ENCODE data around the gene ADAM19.

ADAM19 gene, protein sequence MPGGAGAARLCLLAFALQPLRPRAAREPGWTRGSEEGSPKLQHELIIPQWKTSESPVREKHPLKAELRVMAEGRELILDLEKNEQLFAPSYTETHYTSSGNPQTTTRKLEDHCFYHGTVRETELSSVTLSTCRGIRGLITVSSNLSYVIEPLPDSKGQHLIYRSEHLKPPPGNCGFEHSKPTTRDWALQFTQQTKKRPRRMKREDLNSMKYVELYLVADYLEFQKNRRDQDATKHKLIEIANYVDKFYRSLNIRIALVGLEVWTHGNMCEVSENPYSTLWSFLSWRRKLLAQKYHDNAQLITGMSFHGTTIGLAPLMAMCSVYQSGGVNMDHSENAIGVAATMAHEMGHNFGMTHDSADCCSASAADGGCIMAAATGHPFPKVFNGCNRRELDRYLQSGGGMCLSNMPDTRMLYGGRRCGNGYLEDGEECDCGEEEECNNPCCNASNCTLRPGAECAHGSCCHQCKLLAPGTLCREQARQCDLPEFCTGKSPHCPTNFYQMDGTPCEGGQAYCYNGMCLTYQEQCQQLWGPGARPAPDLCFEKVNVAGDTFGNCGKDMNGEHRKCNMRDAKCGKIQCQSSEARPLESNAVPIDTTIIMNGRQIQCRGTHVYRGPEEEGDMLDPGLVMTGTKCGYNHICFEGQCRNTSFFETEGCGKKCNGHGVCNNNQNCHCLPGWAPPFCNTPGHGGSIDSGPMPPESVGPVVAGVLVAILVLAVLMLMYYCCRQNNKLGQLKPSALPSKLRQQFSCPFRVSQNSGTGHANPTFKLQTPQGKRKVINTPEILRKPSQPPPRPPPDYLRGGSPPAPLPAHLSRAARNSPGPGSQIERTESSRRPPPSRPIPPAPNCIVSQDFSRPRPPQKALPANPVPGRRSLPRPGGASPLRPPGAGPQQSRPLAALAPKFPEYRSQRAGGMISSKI

GRCh38 chr5:157575381-157576020 lies at the start of gene ADAM19:
Gene ADAM19 (minus strand): TSS chr5:157575775. CDS start chr5:157575696, 79 bp downstream.
- H3K4me3 ChIP-seq (ENCODE audit: low read length) = peak within 1 kb of the TSS; percentile 82
- no peak for TF ChIP-seq CTCF (conservative IDR thresholded peaks at IDR 0.05; ENCODE audit: low read length)
- DNase-seq (ENCODE audit: low read depth) = peak; percentile 52

DNA sequence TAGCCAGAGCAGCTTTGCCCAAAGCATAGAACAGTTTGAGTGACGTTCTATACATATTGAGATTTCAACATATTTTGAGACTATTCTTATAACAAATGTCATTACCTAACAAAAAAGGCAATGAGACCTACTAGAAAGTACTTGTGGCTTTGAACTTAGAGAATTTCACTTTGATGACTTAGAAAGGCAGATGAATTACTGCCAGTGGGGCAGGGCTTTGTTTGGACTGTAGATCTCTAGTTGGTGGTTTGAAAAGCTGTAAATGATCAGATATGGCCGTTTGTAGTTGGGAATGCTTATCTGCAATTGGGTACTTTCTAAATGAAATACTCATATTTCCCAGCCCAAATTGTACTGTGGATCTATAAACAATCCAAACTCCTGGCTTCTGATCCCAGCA lies 48.6 kb upstream of the ADAM19 start:
- no peak for TF ChIP-seq CTCF (conservative IDR thresholded peaks at IDR 0.05; ENCODE audit: low read length)
- DNase-seq (ENCODE audit: low read depth) = no peak
- no peak overlapping the region for H3K4me3 ChIP-seq (ENCODE audit: low read length)

- H3K4me3 ChIP-seq (ENCODE audit: low read length) = no peak overlapping the region
- TF ChIP-seq CTCF (conservative IDR thresholded peaks at IDR 0.05; ENCODE audit: low read length) = no peak
- DNase-seq (ENCODE audit: low read depth) = no peak
Observed at GRCh38 chr5:157620776-157621175, 45.2 kb upstream of the ADAM19 start.

DNA sequence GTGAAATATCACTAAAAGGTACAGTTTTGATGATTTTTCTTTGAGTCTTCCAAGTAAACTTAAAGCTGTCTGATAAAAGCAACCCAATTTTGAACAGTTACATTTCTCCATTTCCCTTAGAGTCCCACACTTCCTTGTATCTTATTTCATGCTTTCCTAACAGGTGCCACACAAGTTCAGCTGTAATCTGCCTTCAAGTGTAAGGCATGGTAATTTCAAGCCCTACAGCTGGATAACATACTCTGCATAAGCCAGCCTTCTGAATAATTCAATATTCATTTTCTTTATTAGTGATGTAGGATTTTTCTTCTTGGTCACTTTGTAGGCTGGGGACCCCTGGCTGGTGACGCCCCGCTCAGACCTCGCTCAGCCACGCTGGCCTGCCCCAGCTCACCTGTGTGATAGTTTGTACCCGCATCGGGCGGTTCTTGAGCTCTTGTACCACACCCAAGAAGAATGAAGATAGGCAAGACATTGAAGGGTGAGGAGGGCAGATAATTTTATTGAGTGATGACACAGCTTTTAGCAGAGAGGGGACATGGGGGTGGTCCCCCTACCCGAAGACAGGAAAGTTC lies 42.7 kb upstream of the ADAM19 start:
- H3K4me3 ChIP-seq (ENCODE audit: low read length) = no peak overlapping the region
- no peak for DNase-seq (ENCODE audit: low read depth)
- no peak for TF ChIP-seq CTCF (conservative IDR thresholded peaks at IDR 0.05; ENCODE audit: low read length)

GRCh38 chr5:157616785-157617184 lies 41.2 kb upstream of the ADAM19 start:
- TF ChIP-seq CTCF (conservative IDR thresholded peaks at IDR 0.05; ENCODE audit: low read length) = no peak
- no peak for DNase-seq (ENCODE audit: low read depth)
- H3K4me3 ChIP-seq (ENCODE audit: low read length) = no peak overlapping the region

- DNase-seq (ENCODE audit: low read depth) = no peak
- H3K4me3 ChIP-seq (ENCODE audit: low read length) = no peak overlapping the region
- TF ChIP-seq CTCF (conservative IDR thresholded peaks at IDR 0.05; ENCODE audit: low read length) = no peak
Observed at GRCh38 chr5:157613385-157614245, 38.0 kb upstream of the ADAM19 start.
